A673 (cell line): ENCODE measurements around the gene SGTA.

Experiments used
- CTCF ChIP-seq: fragments of 300-800, 200-600 bp; sonication (generic); conservative IDR thresholded peaks from 2 replicates; pipeline ENCODE4 v1.5.1; 2017; ENCODE audit warnings: low read depth, mild to moderate bottlenecking, antibody characterized with exemption, low read length, moderate library complexity, mixed read lengths
- EZH2 ChIP-seq: fragments of 200-600 bp; sonication (generic); IDR thresholded peaks from 2 replicates; pipeline ENCODE4 v1.6.1; 2017; ENCODE audit warnings: borderline replicate concordance, low read depth, mild to moderate bottlenecking, mixed read lengths, antibody characterized with exemption, low read length; ENCODE audit not compliant: poor library complexity, severe bottlenecking

- no peak for TF ChIP-seq EZH2
- TF ChIP-seq CTCF, result no peak
Measured at GRCh38 chr19:2756921-2757881, 25.9 kb downstream of the SGTA start.
